Ovary (tissue), 3 donors: ENCODE measurements around the gene TNIK.

ENCODE experiments used
- POLR2A ChIP-seq: fragments of 450-650 bp; IDR thresholded peaks from one replicate; pipeline ENCODE4 v1.6.1; 2017; ENCODE audit warnings: antibody characterized with exemption, mild to moderate bottlenecking, moderate library complexity
- TF ChIP-seq, protein P1 (sequence below), 3 donors: fragments of 450-650 bp in 2 of 3; fragments of 200-600 bp in 1 of 3; IDR thresholded peaks; one replicate each; pipeline versions ENCODE4 v1.5.1 to v1.8.0; 2016 to 2022; ENCODE audit warnings: antibody characterized with exemption in 3 of 3, mild to moderate bottlenecking in 1 of 3
- donor health status: DM: no; HTN: no; CAD: no.

DNA sequence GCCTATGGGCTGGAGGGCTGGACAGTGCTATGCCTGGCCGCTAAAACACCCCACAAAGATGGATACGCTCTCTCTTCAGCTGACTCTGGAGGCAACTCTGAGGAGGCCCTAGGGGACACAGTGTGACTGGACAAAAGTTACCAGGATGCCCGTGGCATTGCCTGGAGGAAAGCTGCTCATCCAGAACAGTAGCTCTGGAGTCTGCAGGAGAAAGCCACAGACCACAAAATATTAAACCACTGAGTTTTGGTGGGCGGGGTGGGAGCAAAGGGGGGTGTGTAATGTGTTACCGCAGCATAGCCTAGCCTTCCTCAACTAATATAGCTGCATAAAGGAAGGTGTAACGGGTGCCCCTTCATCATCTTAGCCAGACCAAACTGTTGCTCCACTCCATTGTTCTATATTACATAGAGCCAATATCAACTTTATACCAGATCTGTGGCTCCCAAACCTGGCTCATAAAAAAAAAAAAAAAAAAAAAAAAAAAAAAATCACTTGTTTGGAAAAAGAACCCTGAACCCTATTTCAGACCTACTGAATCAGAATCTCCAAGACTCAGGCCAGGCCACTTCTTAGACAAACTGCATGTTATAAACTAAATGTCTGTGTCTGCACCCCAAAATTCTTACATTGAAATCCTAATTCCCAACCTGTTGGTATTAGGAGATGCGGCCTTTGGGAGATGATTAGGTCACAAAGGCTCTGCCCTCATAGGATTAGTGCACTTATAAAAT is 132.6 kb downstream of the TNIK start:
- TF ChIP-seq, protein P1, sequence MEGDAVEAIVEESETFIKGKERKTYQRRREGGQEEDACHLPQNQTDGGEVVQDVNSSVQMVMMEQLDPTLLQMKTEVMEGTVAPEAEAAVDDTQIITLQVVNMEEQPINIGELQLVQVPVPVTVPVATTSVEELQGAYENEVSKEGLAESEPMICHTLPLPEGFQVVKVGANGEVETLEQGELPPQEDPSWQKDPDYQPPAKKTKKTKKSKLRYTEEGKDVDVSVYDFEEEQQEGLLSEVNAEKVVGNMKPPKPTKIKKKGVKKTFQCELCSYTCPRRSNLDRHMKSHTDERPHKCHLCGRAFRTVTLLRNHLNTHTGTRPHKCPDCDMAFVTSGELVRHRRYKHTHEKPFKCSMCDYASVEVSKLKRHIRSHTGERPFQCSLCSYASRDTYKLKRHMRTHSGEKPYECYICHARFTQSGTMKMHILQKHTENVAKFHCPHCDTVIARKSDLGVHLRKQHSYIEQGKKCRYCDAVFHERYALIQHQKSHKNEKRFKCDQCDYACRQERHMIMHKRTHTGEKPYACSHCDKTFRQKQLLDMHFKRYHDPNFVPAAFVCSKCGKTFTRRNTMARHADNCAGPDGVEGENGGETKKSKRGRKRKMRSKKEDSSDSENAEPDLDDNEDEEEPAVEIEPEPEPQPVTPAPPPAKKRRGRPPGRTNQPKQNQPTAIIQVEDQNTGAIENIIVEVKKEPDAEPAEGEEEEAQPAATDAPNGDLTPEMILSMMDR (IDR thresholded peaks at IDR 0.05) = no peak
- TF ChIP-seq POLR2A = no peak
